Suprapubic skin (tissue), 4 donors: Measurements from ENCODE around the gene SLC11A2. TPM values are rescaled to one million over a fixed set of nuclear protein-coding genes. Genes with fewer than 3 reads are reported as not detected.

ENCODE experiments used
- DNase-seq, 2 donors: peaks; one replicate each; pipeline ENCODE4 v3.0.0-alpha.2; 2019; ENCODE audit warnings: low spot score in 2 of 2
- H3K27ac ChIP-seq: fragments of 200-600 bp; sonication (generic); one replicate; pipeline ENCODE4 v1.5.1; 2019
- H3K27me3 ChIP-seq: fragments of 200-600 bp; sonication (generic); one replicate; pipeline ENCODE4 v1.5.1; 2019
- H3K36me3 ChIP-seq: fragments of 200-600 bp; sonication (generic); one replicate; pipeline ENCODE4 v1.5.1; 2019
- H3K4me1 ChIP-seq: fragments of 200-600 bp; sonication (generic); one replicate; pipeline ENCODE4 v1.5.1; 2019
- H3K4me3 ChIP-seq: fragments of 200-600 bp; sonication (generic); one replicate; pipeline ENCODE4 v1.5.1; 2019; ENCODE audit warnings: mild to moderate bottlenecking
- H3K9me3 ChIP-seq: fragments of 200-600 bp; sonication (generic); one replicate; pipeline ENCODE4 v1.5.1; 2019
- CTCF ChIP-seq, 2 donors: fragments of 200-600 bp in 1 of 2; fragments of 450-650 bp in 1 of 2; sonication (generic) in 1 of 2; IDR thresholded peaks; one replicate each; pipeline ENCODE4 v1.5.1; 2016 to 2019; ENCODE audit warnings: antibody characterized with exemption in 2 of 2, mild to moderate bottlenecking in 1 of 2, moderate library complexity in 1 of 2
- EP300 ChIP-seq: sonication (generic); formaldehyde crosslinking; IDR thresholded peaks from one replicate; pipeline ENCODE4 v1.6.1; 2017; ENCODE audit warnings: antibody characterized with exemption
- POLR2A ChIP-seq, 2 donors: fragments of 450-650 bp; IDR thresholded peaks; one replicate each; pipeline ENCODE4 v1.6.1; 2017; ENCODE audit warnings: antibody characterized with exemption in 2 of 2, mild to moderate bottlenecking in 2 of 2, moderate library complexity in 2 of 2
- POLR2AphosphoS5 ChIP-seq, 3 donors: sonication (generic); formaldehyde crosslinking; IDR thresholded peaks; one replicate each; pipeline ENCODE4 v1.6.1; 2017; ENCODE audit warnings: antibody characterized with exemption in 3 of 3
- WGBS: methylation state at CpG from one replicate; pipeline ENCODE4 v1.1.5; 2018; 5-methylcytosine and 5-hydroxymethylcytosine counted together
- total RNA-seq, 4 donors: library from RNA; depleted of rRNA; stranded (reverse); fragments of >200 nt; gene quantifications; one replicate each; pipeline ENCODE4 v1.1.0, GENCODE V29; 2016

The SLC11A2 gene
- 100 to 1,000 TPM in 1 of 4 donors, 10 to 100 TPM in 3; 39.0 to 108 (median 60.2) TPM for total RNA-seq

- WGBS, result under 1% methylated on average over 16 of the region's 74 CpGs
- DNase-seq, result peak; percentile 97 to 98
- peak in 2 of 3 donors; percentile 7 to 49 for TF ChIP-seq POLR2AphosphoS5 (IDR thresholded peaks at IDR 0.05)
- TF ChIP-seq EP300, result no peak
- peak; percentile 42 to 62 for TF ChIP-seq POLR2A (IDR thresholded peaks at IDR 0.05)
- peak in 1 of 2 donors; percentile 13 for TF ChIP-seq CTCF (IDR thresholded peaks at IDR 0.05)
- Histone ChIP-seq H3K27me3 (no peaks in the 10 kb centered on the region), H3K36me3 (no peaks in the 10 kb centered on the region), H3K27ac (peak within 1 kb of the TSS; percentile 96), H3K9me3 (no peaks in the 10 kb centered on the region), H3K4me1 (peaks cover 44% of the 10 kb centered on the region), H3K4me3 (peak within 1 kb of the TSS; percentile 86)
These were observed at the start of gene SLC11A2 for GRCh38 chr12:51025836-51026638. Gene SLC11A2, minus strand, starts transcription at chr12:51026384. Its CDS starts 15,656 bp downstream, at chr12:51010728.

- Histone ChIP-seq H3K4me3 (no peak overlapping the region), H3K9me3 (no peaks in the 10 kb centered on the region), H3K4me1 (peaks cover 7% of the 10 kb centered on the region), H3K27me3 (no peaks in the 10 kb centered on the region), H3K36me3 (peaks cover 35% of the 10 kb centered on the region), H3K27ac (no peak overlapping the region)
- 93% methylated on average over 5 of the region's 5 CpGs for WGBS
- DNase-seq, result no peak
- no peak for TF ChIP-seq CTCF (IDR thresholded peaks at IDR 0.05)
- no peak for TF ChIP-seq POLR2AphosphoS5 (IDR thresholded peaks at IDR 0.05)
- TF ChIP-seq EP300, result no peak
- no peak for TF ChIP-seq POLR2A (IDR thresholded peaks at IDR 0.05)
These were observed 49.2 kb upstream of the SLC11A2 start for GRCh38 chr12:51075390-51075789.

GRCh38 chr12:51071663-51072062 is 45.5 kb upstream of the SLC11A2 start:
- 98% methylated on average over 2 of the region's 2 CpGs for WGBS
- no peaks in the 10 kb centered on the region for H3K4me1 ChIP-seq
- H3K9me3 ChIP-seq, result no peaks in the 10 kb centered on the region
- no peak overlapping the region for H3K4me3 ChIP-seq
- no peak overlapping the region for H3K27ac ChIP-seq
- H3K36me3 ChIP-seq, result peaks cover 71% of the 10 kb centered on the region
- peak in 1 of 2 donors; percentile 0 for DNase-seq
- no peaks in the 10 kb centered on the region for H3K27me3 ChIP-seq
- TF ChIP-seq POLR2A (IDR thresholded peaks at IDR 0.05) (no peak), CTCF (IDR thresholded peaks at IDR 0.05) (no peak), EP300 (no peak), POLR2AphosphoS5 (IDR thresholded peaks at IDR 0.05) (no peak)

GRCh38 chr12:51070004-51070403 is 43.8 kb upstream of the SLC11A2 start:
- H3K27me3 ChIP-seq, result no peaks in the 10 kb centered on the region
- DNase-seq, result no peak
- H3K9me3 ChIP-seq, result no peaks in the 10 kb centered on the region
- WGBS, result 89% methylated on average over 3 of the region's 3 CpGs
- no peaks in the 10 kb centered on the region for H3K4me1 ChIP-seq
- peaks cover 87% of the 10 kb centered on the region for H3K36me3 ChIP-seq
- no peak for TF ChIP-seq POLR2AphosphoS5 (IDR thresholded peaks at IDR 0.05)
- no peak for TF ChIP-seq POLR2A (IDR thresholded peaks at IDR 0.05)
- no peak for TF ChIP-seq EP300
- no peak for TF ChIP-seq CTCF (IDR thresholded peaks at IDR 0.05)
- no peak overlapping the region for H3K4me3 ChIP-seq
- H3K27ac ChIP-seq, result no peak overlapping the region

- no peak overlapping the region for H3K4me3 ChIP-seq
- H3K27me3 ChIP-seq, result no peaks in the 10 kb centered on the region
- peaks cover 92% of the 10 kb centered on the region for H3K36me3 ChIP-seq
- H3K27ac ChIP-seq, result no peak overlapping the region
- no peak for DNase-seq
- no peaks in the 10 kb centered on the region for H3K4me1 ChIP-seq
- H3K9me3 ChIP-seq, result no peaks in the 10 kb centered on the region
- TF ChIP-seq EP300 (no peak), POLR2A (IDR thresholded peaks at IDR 0.05) (no peak), POLR2AphosphoS5 (IDR thresholded peaks at IDR 0.05) (no peak), CTCF (IDR thresholded peaks at IDR 0.05) (no peak)
- 87% methylated on average over 7 of the region's 7 CpGs for WGBS
These were observed 41.6 kb upstream of the SLC11A2 start for GRCh38 chr12:51067771-51068170.
